K562 (cell line): Measurements from ENCODE around the gene CLCNKB. TPM values are rescaled to one million over a fixed set of nuclear protein-coding genes. Genes with fewer than 3 reads are reported as not detected.

Experiments used
- ARID3A ChIP-seq: IDR thresholded peaks from 2 replicates; pipeline ENCODE4 v1.6.1; 2012; ENCODE audit warnings: low read depth, low read length, improper control_type of control experiment, borderline replicate concordance
- ARID4B ChIP-seq: sonication (generic); formaldehyde crosslinking; IDR thresholded peaks from 2 replicates; pipeline ENCODE4 v1.8.0; 2022; ENCODE audit warnings: mild to moderate bottlenecking, missing genetic modification reagents
- CBX5 ChIP-seq: IDR thresholded peaks from 2 replicates; pipeline ENCODE4 v1.6.1; 2014; ENCODE audit warnings: low read depth, borderline replicate concordance
- CCAR2 ChIP-seq: fragments of 200-400 bp; formaldehyde crosslinking; IDR thresholded peaks from 2 replicates; pipeline ENCODE4 v1.6.1; 2017; ENCODE audit warnings: mild to moderate bottlenecking, low read depth, low read length
- CHCHD3 ChIP-seq: fragments of 250-450 bp; sonication (Bioruptor Pico); IDR thresholded peaks from 2 replicates; pipeline ENCODE4 v2.1.2; 2022; ENCODE audit warnings: mild to moderate bottlenecking
- ELF2 ChIP-seq: fragments of 250-450 bp; sonication (Bioruptor Pico); IDR thresholded peaks from 2 replicates; pipeline ENCODE4 v1.5.0; 2021; ENCODE audit warnings: mild to moderate bottlenecking
- ESRRB ChIP-seq: fragments of 250-450 bp; sonication (Bioruptor Pico); IDR thresholded peaks from 2 replicates; pipeline ENCODE4 v1.5.0; 2020; ENCODE audit warnings: mild to moderate bottlenecking, moderate library complexity, borderline replicate concordance
- GABPA ChIP-seq: fragments of 200-800 bp; sonication (Bioruptor generic); conservative IDR thresholded peaks from 2 replicates; pipeline ENCODE4 v1.6.1; 2016; ENCODE audit warnings: low read depth, missing genetic modification characterization, missing compliant biosample characterization
- IRF1 ChIP-seq: sonication (generic); formaldehyde crosslinking; IDR thresholded peaks from 2 replicates; pipeline ENCODE4 v1.8.0; 2022; ENCODE audit warnings: missing genetic modification reagents, mild to moderate bottlenecking, borderline replicate concordance
- NCOR1 ChIP-seq: fragments of 450-650 bp; IDR thresholded peaks from 2 replicates; pipeline ENCODE4 v1.6.1; 2016; ENCODE audit warnings: mild to moderate bottlenecking, moderate library complexity
- PHTF2 ChIP-seq: fragments of 250-450 bp; sonication (Bioruptor Pico); IDR thresholded peaks from 2 replicates; pipeline ENCODE4 v1.5.0; 2021; ENCODE audit warnings: mild to moderate bottlenecking
- RHOXF2B ChIP-seq: fragments of 250-450 bp; sonication (Bioruptor Pico); conservative IDR thresholded peaks from 2 replicates; pipeline ENCODE4 v1.5.1; 2021
- SP2 ChIP-seq: IDR thresholded peaks from 2 replicates; pipeline ENCODE4 v1.6.1; 2011; ENCODE audit warnings: mild to moderate bottlenecking, low read depth, low read length, moderate library complexity; ENCODE audit not compliant: poor library complexity, severe bottlenecking; ENCODE audit errors: extremely low read depth
- YBX1 ChIP-seq: fragments of 450-650 bp; IDR thresholded peaks from 2 replicates; pipeline ENCODE4 v1.7.1; 2016; ENCODE audit warnings: mild to moderate bottlenecking
- ZNF586 ChIP-seq: fragments of 450-650 bp; formaldehyde crosslinking; conservative IDR thresholded peaks from 2 replicates; pipeline ENCODE4 v1.4.0; 2020; ENCODE audit warnings: mild to moderate bottlenecking, moderate library complexity
- ZNF592 ChIP-seq: fragments of 450-650 bp; IDR thresholded peaks from 2 replicates; pipeline ENCODE4 v1.6.1; 2017; ENCODE audit warnings: antibody characterized with exemption, mild to moderate bottlenecking
- polyA plus RNA-seq, 8 experiments: library from polyadenylated mRNA; depleted of rRNA in 4 of 8; stranded (reverse) in 5 of 8; unstranded in 3 of 8; fragments of >200 nt; fragmentation: Nextera tagmentation in 2 of 8; fragmentation: Illumina TruSeq in 1 of 8; extraction: Ambion mirVana in 2 of 8; extraction: Trizol in 1 of 8; gene quantifications; 2 replicates each; pipeline versions ENCODE4 v1.2.1 to v1.2.3, GENCODE V29; 2011 to 2014; ENCODE audit warnings: inconsistent platforms in 1 of 8, missing spikeins in 1 of 8
- total RNA-seq, 7 experiments: library from RNA; depleted of rRNA in 6 of 7; stranded (reverse); fragments of >200 nt in 6 of 7; fragmentation: Illumina TruSeq in 2 of 7; extraction: Trizol in 2 of 7; gene quantifications; 2 replicates each; pipeline versions ENCODE4 v1.2.1 to v1.2.3, GENCODE V29; 2011 to 2021; ENCODE audit warnings: low replicate concordance in 1 of 7

CLCNKB gene
- total and polyA plus RNA-seq, 9 of the 15 experiments (the other 6 are each of a cell fraction or from before 2014, with no cell fraction given), result 0.08 to 1.7 (median 0.64) TPM

GRCh38 chr1:16053781-16054502 is 10.4 kb downstream of the CLCNKB start (continued):
- TF ChIP-seq ARID3A (no peak), PHTF2 (CRISPR knock-in tag) (no peak), YBX1 (no peak), GABPA (tag) (peak; percentile 75), RHOXF2B (CRISPR knock-in tag) (no peak), ZNF592 (peak; percentile 93), CHCHD3 (CRISPR knock-in tag) (no peak), ELF2 (CRISPR knock-in tag) (no peak), SP2 (no peak), CBX5 (no peak), NCOR1 (peak; percentile 90), ARID4B (CRISPR knock-in tag) (no peak), CCAR2 (no peak), IRF1 (CRISPR knock-in tag) (no peak), ESRRB (CRISPR knock-in tag) (no peak), ZNF586 (CRISPR knock-in tag) (no peak)
